Endothelial cell (in vitro differentiated cells): ENCODE data around the gene ANTXR1. TPM values are rescaled to one million over a fixed set of nuclear protein-coding genes. Genes with fewer than 3 reads are reported as not detected.

Experiments used
- DNase-seq: peaks from one replicate; pipeline ENCODE4 v3.0.0; 2021; ENCODE audit warnings: low spot score
- H3K27ac Mint-ChIP-seq: one replicate; pipeline ENCODE4 v1.8.0; 2021; ENCODE audit warnings: mixed read lengths, inconsistent platforms; ENCODE audit not compliant: unreplicated experiment
- H3K27me3 Mint-ChIP-seq: one replicate; pipeline ENCODE4 v1.8.0; 2021; ENCODE audit warnings: mild to moderate bottlenecking, moderate library complexity, mixed read lengths, inconsistent platforms; ENCODE audit not compliant: unreplicated experiment
- H3K36me3 Mint-ChIP-seq: one replicate; pipeline ENCODE4 v1.8.0; 2021; ENCODE audit warnings: mild to moderate bottlenecking, low read depth, mixed read lengths, inconsistent platforms; ENCODE audit not compliant: unreplicated experiment
- H3K4me1 Mint-ChIP-seq: one replicate; pipeline ENCODE4 v1.8.0; 2021; ENCODE audit warnings: mild to moderate bottlenecking, mixed read lengths, inconsistent platforms; ENCODE audit not compliant: unreplicated experiment
- H3K4me3 Mint-ChIP-seq: one replicate; pipeline ENCODE4 v1.8.0; 2021; ENCODE audit warnings: mild to moderate bottlenecking, mixed read lengths, inconsistent platforms; ENCODE audit not compliant: unreplicated experiment
- H3K9me3 Mint-ChIP-seq: one replicate; pipeline ENCODE4 v1.8.0; 2021; ENCODE audit warnings: mixed read lengths, inconsistent platforms; ENCODE audit not compliant: unreplicated experiment
- total RNA-seq: library from RNA; stranded (reverse); fragmentation: NEBNext Ultra II Directional; extraction: Animal tissue kit (Norgen Biotek cat#: 25700); gene quantifications from one replicate; pipeline ENCODE4 v1.2.1, GENCODE V29; 2021; ENCODE audit not compliant: unreplicated experiment
- TF ChIP-seq, protein P1 (sequence below): fragments of 200-600 bp; sonication (generic); IDR thresholded peaks from one replicate; pipeline ENCODE4 v1.5.0; 2021; ENCODE audit warnings: antibody characterized with exemption; ENCODE audit not compliant: unreplicated experiment

ANTXR1 gene
- total RNA-seq, 1 donor from 2014 or later, result 7.5 TPM

DNA sequence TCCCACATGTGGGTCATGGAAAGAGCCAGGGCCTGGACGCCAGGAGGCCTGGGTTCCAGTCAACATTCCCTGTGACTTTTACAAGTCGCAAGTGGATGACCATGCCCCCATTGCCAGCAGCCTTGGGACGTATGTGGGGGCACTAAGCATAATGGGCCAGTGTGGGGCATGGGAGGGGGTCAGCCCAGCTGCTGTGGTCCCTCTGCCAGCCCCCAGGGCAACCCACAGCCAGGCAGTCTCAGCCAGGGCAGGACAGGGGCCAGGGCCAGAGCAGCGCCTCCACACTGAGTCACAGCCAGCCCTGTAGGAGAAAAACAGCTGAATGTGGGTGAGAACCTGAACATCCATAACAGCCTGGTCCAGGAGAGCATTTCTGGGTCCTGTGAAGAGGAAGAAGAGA is 200.8 kb downstream of the ANTXR1 start:
- no peak for DNase-seq
- Mint-ChIP-seq H3K4me1 (peaks cover 9% of the 10 kb centered on the region), H3K4me3 (no peak overlapping the region), H3K27me3 (peaks cover 1% of the 10 kb centered on the region), H3K27ac (no peak overlapping the region), H3K36me3 (no peaks in the 10 kb centered on the region), H3K9me3 (no peaks in the 10 kb centered on the region)
- TF ChIP-seq, protein P1, sequence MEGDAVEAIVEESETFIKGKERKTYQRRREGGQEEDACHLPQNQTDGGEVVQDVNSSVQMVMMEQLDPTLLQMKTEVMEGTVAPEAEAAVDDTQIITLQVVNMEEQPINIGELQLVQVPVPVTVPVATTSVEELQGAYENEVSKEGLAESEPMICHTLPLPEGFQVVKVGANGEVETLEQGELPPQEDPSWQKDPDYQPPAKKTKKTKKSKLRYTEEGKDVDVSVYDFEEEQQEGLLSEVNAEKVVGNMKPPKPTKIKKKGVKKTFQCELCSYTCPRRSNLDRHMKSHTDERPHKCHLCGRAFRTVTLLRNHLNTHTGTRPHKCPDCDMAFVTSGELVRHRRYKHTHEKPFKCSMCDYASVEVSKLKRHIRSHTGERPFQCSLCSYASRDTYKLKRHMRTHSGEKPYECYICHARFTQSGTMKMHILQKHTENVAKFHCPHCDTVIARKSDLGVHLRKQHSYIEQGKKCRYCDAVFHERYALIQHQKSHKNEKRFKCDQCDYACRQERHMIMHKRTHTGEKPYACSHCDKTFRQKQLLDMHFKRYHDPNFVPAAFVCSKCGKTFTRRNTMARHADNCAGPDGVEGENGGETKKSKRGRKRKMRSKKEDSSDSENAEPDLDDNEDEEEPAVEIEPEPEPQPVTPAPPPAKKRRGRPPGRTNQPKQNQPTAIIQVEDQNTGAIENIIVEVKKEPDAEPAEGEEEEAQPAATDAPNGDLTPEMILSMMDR, result no peak

DNA sequence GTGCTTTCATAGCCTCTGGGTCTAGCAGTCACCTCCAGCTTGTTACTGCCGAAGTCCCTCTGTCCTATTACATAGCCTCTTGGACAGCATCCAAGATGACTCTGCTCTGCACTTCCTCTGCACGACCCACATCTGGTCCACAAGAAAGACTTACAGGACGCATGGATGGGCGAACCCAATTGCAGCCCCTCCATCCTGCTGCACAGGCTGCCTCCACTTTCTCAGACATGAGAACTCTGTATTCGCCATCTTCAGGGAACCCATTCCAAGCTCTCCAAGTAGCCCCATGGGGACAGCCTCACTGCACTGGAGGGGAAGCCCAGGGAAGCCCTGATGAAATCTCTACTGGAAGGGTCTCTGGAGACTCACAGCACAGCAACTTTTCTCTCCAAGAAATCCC is 201.9 kb downstream of the ANTXR1 start:
- no peak overlapping the region for H3K4me3 Mint-ChIP-seq
- H3K36me3 Mint-ChIP-seq, result no peaks in the 10 kb centered on the region
- peaks cover 1% of the 10 kb centered on the region for H3K27me3 Mint-ChIP-seq
- H3K9me3 Mint-ChIP-seq, result no peaks in the 10 kb centered on the region
- peak overlapping the region; percentile 5 for H3K27ac Mint-ChIP-seq
- TF ChIP-seq, protein P1, result no peak
- H3K4me1 Mint-ChIP-seq, result peaks cover 9% of the 10 kb centered on the region
- DNase-seq, result no peak

DNA sequence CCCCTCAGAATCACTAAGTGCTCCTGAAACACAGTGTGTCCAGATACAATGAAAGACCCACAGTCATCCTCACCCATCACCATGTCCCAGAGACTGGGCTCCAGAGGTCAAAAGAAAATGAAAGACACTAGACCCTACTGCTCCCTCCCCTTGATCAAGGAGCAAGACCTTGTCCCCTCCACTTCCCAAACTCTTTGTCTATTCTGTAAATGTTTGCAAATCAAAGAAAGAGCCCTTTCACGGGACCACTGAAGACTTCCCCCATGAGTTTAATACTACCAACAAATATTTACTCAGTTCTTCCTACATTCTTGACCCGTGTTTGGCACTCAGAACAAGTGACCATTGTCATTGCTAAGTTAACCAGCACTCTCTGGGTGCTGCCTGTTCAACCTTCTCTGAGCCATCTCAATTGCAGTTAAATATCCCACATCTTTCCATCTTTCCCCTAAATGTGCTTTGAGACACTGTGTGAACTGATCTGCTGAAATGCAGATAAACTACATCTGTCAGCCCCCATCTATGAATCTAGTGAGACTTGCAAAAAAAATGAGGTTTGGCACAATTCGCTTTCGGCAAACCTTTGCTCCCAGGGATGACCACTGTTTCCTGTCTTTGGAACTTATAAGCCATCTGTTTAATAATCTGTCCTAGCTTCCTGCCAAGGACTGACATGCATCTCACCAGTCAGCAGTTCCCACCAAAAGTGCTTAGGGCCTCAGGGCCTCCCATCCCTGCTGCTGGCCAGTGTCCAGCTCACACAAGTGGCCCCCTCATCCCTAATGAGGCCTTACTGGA is 203.8 kb downstream of the ANTXR1 start:
- Mint-ChIP-seq H3K4me1 (peaks cover 9% of the 10 kb centered on the region), H3K27me3 (peaks cover 1% of the 10 kb centered on the region), H3K4me3 (no peak overlapping the region), H3K9me3 (no peaks in the 10 kb centered on the region), H3K27ac (no peak overlapping the region), H3K36me3 (no peaks in the 10 kb centered on the region)
- TF ChIP-seq, protein P1, result no peak
- no peak for DNase-seq

DNA sequence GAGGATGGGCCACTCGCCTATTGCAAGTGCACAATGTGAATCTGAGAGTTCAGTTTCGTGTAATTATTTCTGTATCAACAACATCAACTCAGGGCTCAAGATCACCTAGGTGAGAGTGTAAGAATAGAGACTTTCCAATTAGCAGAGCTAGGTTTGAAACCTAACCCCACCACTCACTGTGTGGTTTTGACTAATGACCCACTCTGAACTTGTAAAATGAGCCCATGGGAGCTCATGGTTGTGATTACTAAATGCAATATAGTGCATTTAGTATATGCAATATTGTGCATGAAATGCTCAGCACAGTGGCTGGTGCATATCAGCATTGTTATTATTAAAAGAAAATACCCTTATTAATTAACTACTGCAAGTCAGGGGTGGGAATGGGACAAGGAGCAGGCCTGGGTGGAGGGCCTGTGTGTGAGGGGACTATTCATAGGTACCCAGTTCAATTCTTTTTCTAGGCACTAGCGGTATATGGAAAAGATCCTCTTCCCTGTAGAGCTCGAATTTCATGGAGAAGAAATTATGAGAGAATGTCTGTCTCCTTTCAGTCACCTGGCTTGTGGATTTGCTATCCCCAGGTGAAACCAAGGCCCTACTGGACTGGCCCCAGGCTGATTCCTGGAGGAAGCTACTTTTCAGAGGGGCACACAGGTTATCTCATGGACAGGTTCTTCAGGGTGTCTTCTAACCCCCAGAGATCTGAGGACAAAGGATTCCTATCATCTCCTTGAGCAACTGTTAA is 204.5 kb downstream of the ANTXR1 start:
- peaks cover 12% of the 10 kb centered on the region for H3K4me1 Mint-ChIP-seq
- TF ChIP-seq, protein P1, result no peak
- no peak overlapping the region for H3K4me3 Mint-ChIP-seq
- no peaks in the 10 kb centered on the region for H3K36me3 Mint-ChIP-seq
- peaks cover 1% of the 10 kb centered on the region for H3K27me3 Mint-ChIP-seq
- DNase-seq, result no peak
- H3K9me3 Mint-ChIP-seq, result no peaks in the 10 kb centered on the region
- H3K27ac Mint-ChIP-seq, result no peak overlapping the region

DNA sequence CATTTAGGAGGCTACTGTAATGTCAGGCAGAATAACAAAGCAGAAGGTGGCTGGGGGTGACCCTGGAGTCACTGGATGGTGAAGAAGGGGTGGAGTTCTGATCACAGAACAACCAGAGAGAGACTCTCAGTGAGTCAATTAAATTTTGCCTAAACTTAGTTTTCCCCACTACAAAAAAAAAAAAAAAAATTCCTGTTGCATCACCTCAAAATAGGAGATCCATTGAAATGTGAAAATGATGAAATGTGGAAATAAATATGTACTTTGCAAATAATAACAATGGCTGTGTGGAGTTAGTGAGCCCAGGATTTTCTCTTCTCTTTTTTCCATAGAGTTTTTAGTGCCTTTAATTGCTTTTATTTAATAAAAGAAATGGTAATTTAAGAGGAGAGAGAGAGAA is 208.5 kb downstream of the ANTXR1 start:
- H3K4me1 Mint-ChIP-seq, result peaks cover 36% of the 10 kb centered on the region
- H3K9me3 Mint-ChIP-seq, result no peaks in the 10 kb centered on the region
- no peaks in the 10 kb centered on the region for H3K36me3 Mint-ChIP-seq
- no peak overlapping the region for H3K27ac Mint-ChIP-seq
- no peak for DNase-seq
- H3K4me3 Mint-ChIP-seq, result no peak overlapping the region
- TF ChIP-seq, protein P1, result no peak
- H3K27me3 Mint-ChIP-seq, result peaks cover 3% of the 10 kb centered on the region
